Activated T-cell treated with anti-CD3 and anti-CD28 coated beads for 1 hour (primary cell): ENCODE measurements around the gene UBE2K.
"Not testable (repeated sequence)": the region's sequence is repeated elsewhere in the genome, so short reads cannot be mapped to it uniquely, and the experiment has no call there.

Experiments used
- DNase-seq: peaks from one replicate; pipeline ENCODE4 v3.0.0-alpha.2; 2020; ENCODE audit warnings: low read depth

UBE2K gene

DNA sequence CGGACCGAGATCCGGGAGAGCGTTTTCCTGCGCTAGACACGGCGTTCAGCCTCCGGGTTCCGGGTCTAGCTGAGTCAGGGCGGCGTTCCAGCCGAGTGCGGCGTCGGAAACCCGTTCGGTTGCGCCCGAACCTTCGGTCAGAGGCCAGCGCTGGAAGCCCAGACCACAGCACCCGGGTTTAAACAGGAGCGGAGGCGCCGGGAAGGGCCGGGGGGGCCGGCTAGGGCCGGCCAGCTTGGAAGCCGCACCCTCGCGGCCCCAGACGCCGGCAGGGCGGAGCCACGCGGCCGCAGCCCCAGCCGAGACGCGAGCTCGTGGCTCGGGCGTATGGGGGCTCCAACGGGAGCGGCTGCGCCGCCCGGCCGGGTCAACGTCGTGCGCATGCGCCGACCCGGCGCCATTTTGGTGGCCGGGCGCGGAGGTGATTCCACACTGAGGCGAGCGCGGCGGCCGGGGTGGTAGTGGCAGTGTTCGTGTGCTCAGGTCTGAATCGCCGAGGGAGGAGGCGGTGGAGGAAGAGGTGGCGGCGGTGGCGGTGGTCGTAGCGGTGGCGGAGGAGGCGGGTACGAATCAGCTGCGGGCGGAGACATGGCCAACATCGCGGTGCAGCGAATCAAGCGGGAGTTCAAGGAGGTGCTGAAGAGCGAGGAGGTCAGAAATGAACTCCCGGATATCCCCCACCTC, at the start of gene UBE2K:
Gene UBE2K, plus strand, starts transcription at position 397 of the 684 bp plus-strand sequence. Its CDS starts 192 bp downstream, at position 589.
- DNase-seq: peak; percentile 85

- DNase-seq: no peak
These were observed 49.7 kb upstream of the UBE2K start for GRCh38 chr4:39648213-39648612.

GRCh38 chr4:39648827-39649558, 48.9 kb upstream of the UBE2K start:
- DNase-seq: no peak

DNA sequence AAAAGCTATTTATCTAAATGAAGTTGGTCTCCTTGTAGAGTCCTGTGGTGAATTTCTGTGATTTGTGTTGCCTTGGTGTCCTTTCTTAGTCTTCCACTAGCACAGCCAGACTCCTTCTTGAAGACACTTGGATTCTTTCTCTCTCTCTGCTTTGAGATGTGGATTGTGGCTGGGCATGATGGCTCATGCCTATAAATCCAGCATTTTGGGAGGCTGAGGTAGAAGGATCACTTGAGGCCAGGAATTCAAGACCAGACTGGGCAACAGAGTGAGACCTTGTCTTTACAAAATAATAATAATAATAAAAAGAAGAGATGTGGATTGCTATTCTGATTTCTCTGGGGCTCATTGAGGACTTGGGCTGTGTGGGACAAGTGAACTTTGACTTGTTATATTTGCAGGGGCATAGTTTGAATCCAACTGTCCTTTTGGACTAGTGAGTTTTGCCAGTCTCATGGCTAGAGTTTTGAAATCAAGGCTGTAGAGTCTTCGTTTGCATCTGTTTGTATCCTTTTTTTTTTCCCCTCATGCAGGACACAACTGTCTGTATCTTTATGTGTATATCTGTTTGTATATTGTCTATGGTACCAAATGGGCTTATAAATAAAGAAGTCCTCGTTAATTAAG, 48.2 kb upstream of the UBE2K start:
- DNase-seq: no peak

- not testable (repeated sequence) for DNase-seq
These were observed 46.4 kb upstream of the UBE2K start for GRCh38 chr4:39651586-39651985.

GRCh38 chr4:39655211-39655610, 42.7 kb upstream of the UBE2K start:
- DNase-seq: no peak

DNA sequence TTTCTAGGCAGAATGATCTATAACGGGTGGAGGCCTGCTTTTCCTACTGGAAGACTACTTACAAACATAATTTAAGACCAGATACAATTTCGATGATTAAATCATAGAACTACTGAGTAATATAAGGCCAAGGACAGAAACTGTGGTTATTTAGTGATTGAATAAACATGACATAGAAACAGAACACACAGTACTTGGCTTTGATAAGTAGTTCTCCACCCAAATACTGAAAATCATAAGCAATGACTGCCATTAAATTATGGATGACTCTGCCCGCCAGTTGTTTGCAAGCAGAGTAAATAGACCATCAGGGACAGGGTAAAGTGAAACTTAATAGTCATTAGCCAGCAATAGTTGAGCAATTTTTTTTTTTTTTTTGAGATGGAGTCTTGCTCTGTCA, 42.1 kb upstream of the UBE2K start:
- DNase-seq: no peak

- not testable (repeated sequence) for DNase-seq
These were observed 41.3 kb upstream of the UBE2K start for GRCh38 chr4:39656638-39657037.

GRCh38 chr4:39657465-39657864, 40.5 kb upstream of the UBE2K start:
- DNase-seq: no peak

- no peak for DNase-seq
These were observed 39.2 kb upstream of the UBE2K start for GRCh38 chr4:39658756-39659155.

DNA sequence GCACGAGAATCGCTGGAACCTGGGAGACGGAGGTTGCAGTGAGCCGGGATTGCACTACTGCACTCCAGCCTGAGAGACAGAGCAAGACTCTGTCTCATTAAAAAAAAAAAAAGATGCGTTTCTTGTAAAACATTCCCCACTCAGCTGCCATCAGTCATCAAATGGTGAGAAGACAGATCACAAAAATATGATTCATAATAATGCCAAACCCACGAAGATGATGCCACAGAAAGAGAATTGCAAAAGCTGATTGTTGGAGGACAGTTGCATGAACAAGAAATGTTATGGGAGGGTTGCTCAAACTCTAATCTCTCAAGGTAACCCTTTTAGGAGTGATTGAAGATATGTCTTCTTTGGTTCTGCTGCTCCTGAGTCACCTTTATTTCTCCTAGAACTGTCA, 37.9 kb upstream of the UBE2K start:
- no peak for DNase-seq

DNA sequence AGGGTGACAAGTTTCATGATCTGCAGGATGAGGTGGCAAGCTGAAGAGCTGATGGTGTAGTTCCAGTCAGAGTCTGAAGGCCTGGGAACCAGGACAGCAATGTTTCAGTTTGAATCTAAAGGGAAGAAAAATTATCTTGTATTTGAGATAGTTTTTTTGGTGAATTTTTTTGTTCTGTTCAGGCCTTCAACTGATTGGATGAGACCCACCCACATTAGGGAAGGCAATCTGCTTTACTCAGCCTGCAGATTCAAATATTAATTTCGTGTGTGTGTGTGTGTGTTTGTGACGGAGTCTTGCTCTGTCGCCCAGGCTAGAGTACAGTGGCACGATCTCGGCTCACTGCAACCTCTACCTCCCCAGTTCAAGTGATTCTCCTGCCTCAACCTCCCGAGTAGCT, 37.2 kb upstream of the UBE2K start:
- DNase-seq: no peak

GRCh38 chr4:39662683-39663082, 35.3 kb upstream of the UBE2K start:
- DNase-seq: no peak

- DNase-seq: no peak
These were observed 32.9 kb upstream of the UBE2K start for GRCh38 chr4:39664828-39665731.

DNA sequence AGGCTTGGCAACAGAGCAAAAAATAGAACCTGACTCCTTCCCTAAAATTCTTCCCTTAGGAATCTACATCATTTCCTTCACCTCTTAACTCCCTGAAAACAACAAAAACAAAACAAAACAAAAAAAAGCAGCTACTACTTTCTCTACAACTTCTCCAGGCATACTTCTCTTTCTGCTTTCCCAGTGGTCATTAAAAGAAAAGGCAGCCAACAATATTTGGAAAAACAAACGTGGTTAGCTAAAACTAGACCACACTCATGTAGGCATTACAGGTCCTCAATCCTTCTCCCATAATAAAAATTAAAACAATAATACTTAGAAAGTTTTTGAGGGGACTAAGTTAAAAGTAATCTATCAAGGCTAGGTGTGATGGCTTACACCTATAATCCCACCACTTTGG, 30.2 kb upstream of the UBE2K start:
- DNase-seq: no peak

DNA sequence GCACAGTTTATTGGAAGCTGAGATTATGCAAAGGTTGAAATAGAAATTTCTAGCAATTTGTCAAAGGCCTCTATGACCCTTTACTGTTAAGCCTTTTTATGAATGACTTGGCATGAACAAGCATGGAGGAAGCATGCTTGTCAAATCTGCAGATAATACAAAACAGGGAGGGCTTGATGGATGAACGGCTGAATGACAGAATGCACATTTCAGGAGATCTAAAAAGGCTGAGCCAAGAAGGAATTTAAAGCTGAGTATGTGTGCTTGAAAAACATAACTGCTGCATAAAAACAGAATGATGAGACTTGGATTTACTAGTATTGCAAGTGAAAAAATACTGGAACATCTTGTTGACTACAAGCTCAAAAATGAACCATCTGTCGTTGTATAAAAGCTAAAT, 29.0 kb upstream of the UBE2K start:
- no peak for DNase-seq

- not testable (repeated sequence) for DNase-seq
These were observed 27.6 kb upstream of the UBE2K start for GRCh38 chr4:39670296-39670695.

DNA sequence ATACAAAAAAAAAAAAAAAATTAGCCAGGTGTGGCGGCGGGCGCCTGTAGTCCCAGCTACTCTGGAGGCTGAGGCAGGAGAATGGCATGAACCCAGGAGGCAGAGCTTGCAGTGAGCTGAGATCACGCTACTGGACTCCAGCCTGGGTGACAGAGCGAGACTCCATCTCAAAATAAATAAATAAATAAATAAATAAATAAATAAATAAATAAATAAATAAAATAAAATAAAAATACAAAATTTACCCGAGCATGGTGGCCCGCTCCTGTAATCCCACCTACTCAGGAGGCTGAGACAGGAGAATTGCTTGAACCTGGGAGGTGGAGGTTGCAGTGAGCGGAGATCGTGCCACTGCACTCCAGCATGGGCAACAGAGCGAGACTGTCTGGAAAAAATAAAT, 22.3 kb upstream of the UBE2K start:
- DNase-seq: not testable (repeated sequence)

- DNase-seq: not testable (repeated sequence)
These were observed 16.9 kb upstream of the UBE2K start for GRCh38 chr4:39681003-39681402.

DNA sequence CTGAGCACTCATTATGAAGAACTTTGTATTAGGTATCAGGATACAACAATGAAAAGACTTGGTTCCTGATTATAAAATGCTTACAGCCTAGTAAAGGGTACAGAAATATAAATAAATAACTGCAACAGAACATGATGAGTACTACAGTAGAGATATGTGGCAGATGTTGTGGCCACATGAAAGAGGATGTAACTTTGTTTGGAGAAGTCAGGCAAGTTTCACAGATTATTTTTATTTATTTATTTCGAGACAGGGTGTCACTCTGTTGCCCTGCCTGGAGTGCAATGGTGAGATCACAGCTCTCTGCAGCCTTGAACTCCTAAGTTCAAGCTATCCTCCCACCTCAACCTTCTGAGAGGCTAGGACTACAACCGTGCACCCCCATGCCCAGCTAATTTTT, 15.8 kb upstream of the UBE2K start:
- DNase-seq: no peak

GRCh38 chr4:39685990-39686389, 11.9 kb upstream of the UBE2K start:
- DNase-seq: no peak

DNA sequence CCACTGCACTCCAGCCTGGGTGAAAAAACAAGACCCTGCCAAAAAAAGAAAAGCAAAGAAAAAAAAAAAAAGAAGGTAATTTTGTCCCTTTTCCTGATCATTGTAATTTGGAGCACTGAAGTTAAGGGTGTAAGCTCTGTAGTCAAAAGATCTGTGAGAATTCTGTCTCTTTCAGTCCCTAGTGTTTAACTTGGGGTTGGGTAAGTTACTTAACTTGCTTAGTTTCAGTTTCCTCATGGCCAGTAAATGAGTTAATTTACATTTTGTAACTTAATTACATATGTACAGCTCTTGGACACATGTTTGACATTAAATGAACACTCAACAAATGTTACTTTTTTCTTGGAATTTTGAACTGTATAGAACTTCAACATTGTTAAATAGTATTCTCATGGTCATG, 10.9 kb upstream of the UBE2K start:
- DNase-seq: no peak
